Stimulated activated CD4-positive, alpha-beta T cell treated with anti-CD3 and anti-CD28 coated beads, Interleukin-15, amount 100 ng/mL, for 1 hour (primary cell): ENCODE data around the gene ATOH8.

Experiments
- DNase-seq, 2 donors: peaks; one replicate each; pipeline ENCODE4 v3.0.0-alpha.2; 2020; ENCODE audit warnings: low read depth in 1 of 2, low spot score in 1 of 2

Gene ATOH8

GRCh38 chr2:85718009-85718391 lies 35.8 kb upstream of the ATOH8 start:
- DNase-seq: no peak

- DNase-seq: no peak
Measured at GRCh38 chr2:85718885-85719492, 34.8 kb upstream of the ATOH8 start.

- DNase-seq: no peak
Measured at GRCh38 chr2:85719609-85720240, 34.1 kb upstream of the ATOH8 start.

- DNase-seq: no peak
Measured at GRCh38 chr2:85720533-85720932, 33.3 kb upstream of the ATOH8 start.

- DNase-seq: no peak
Measured at GRCh38 chr2:85721641-85722040, 32.1 kb upstream of the ATOH8 start.

- no peak for DNase-seq
Measured at GRCh38 chr2:85722519-85722918, 31.3 kb upstream of the ATOH8 start.

- no peak for DNase-seq
Measured at GRCh38 chr2:85723707-85724360, 30.0 kb upstream of the ATOH8 start.

- DNase-seq: no peak
Measured at GRCh38 chr2:85724731-85725181, 29.0 kb upstream of the ATOH8 start.

GRCh38 chr2:85725451-85725850 lies 28.3 kb upstream of the ATOH8 start:
- no peak for DNase-seq

GRCh38 chr2:85727798-85728197 lies 26.0 kb upstream of the ATOH8 start:
- no peak for DNase-seq

GRCh38 chr2:85728342-85728741 lies 25.4 kb upstream of the ATOH8 start:
- DNase-seq: no peak

- DNase-seq: peak; percentile 38 to 62
Measured at GRCh38 chr2:85728883-85729824, 24.6 kb upstream of the ATOH8 start.

GRCh38 chr2:85729825-85730510 lies 23.8 kb upstream of the ATOH8 start:
- DNase-seq: no peak

GRCh38 chr2:85730686-85731230 lies 23.0 kb upstream of the ATOH8 start:
- DNase-seq: no peak

GRCh38 chr2:85731606-85732005 lies 22.2 kb upstream of the ATOH8 start:
- DNase-seq: no peak

GRCh38 chr2:85732467-85733120 lies 21.2 kb upstream of the ATOH8 start:
- DNase-seq: no peak

GRCh38 chr2:85733121-85733960 lies 20.4 kb upstream of the ATOH8 start:
- DNase-seq: no peak

- no peak for DNase-seq
Measured at GRCh38 chr2:85734015-85734414, 19.8 kb upstream of the ATOH8 start.

- DNase-seq: no peak
Measured at GRCh38 chr2:85734942-85735608, 18.7 kb upstream of the ATOH8 start.
